Measurements from ENCODE around the gene ULK3. TPM values are rescaled to one million over a fixed set of nuclear protein-coding genes. Genes with fewer than 3 reads are reported as not detected.
"Not testable (repeated sequence)": the region's sequence is repeated elsewhere in the genome, so short reads cannot be mapped to it uniquely, and the experiment has no call there.

Gene ULK3
- polyA plus RNA-seq (ENCODE audit: insufficient read length in 3 of 3) = 10 to 100 TPM; 26.0 to 32.9 (median 31.5) TPM

GRCh38 chr15:74842581-74843444 lies at the start of gene ULK3:
Gene ULK3 (minus strand): TSS chr15:74843156. CDS start chr15:74843105, 51 bp downstream.
- peak; percentile 62 to 80 (median 69) for DNase-seq (ENCODE audit: low read depth in 3 of 3, low spot score in 2 of 3)

GRCh38 chr15:74892313-74892712 lies 49.4 kb upstream of the ULK3 start:
- DNase-seq (ENCODE audit: low read depth in 3 of 3, low spot score in 2 of 3) = no peak

DNA sequence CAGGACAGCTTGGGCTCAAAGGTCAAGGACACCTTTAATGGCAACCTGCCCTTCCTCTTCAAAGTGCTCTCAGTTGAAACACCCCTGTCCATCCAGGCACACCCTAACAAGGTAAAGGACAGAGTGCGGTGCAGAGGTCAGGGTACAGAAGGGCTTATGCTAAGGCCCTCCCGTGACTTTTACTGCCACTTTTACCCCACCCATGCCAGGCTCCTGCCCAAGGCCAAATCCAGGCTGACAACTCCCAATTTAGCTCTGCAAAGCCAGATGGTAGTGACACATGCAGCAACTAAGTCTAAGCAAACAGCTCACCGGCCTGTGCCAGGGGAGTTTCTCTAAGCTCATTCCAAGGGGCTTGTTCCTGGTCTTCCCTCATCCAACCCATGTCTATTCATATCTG lies 48.5 kb upstream of the ULK3 start:
- DNase-seq (ENCODE audit: low read depth in 3 of 3, low spot score in 2 of 3) = no peak

GRCh38 chr15:74890665-74890960 lies 47.7 kb upstream of the ULK3 start:
- DNase-seq (ENCODE audit: low read depth in 3 of 3, low spot score in 2 of 3) = no peak

GRCh38 chr15:74889883-74890664 lies 47.1 kb upstream of the ULK3 start, which contains the start of gene MPI:
Gene MPI (plus strand): TSS chr15:74890042. CDS start chr15:74890074, 32 bp downstream.
- DNase-seq (ENCODE audit: low read depth in 3 of 3, low spot score in 2 of 3) = peak in 1 of 3 donors; percentile 78

DNA sequence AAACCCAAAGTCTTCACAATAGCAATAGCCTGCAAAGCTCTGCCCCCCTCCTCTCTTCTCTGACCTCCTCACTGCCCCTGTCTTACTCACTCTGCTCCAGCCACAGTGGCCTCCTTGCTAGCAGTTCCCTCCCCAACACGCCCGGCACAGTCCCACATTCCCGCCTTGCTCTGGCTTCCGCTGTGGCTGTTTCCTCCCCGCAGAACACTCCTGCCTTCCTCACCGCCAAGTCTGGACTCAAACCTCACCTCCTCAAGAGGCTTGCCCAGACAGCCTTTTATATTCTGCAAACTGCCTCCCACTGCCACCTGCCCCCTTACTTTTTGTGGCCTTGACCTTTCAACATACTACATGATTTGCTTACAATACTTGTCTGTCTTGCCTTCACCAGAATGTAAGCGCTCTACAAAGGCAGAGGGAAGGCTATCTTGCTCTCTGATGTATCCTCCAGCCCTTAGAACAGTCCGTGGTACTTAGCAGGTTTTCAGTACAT lies 46.5 kb upstream of the ULK3 start:
- no peak for DNase-seq (ENCODE audit: low read depth in 3 of 3, low spot score in 2 of 3)

- no peak for DNase-seq (ENCODE audit: low read depth in 3 of 3, low spot score in 2 of 3)
These were observed 45.8 kb upstream of the ULK3 start for GRCh38 chr15:74888716-74889115.

DNA sequence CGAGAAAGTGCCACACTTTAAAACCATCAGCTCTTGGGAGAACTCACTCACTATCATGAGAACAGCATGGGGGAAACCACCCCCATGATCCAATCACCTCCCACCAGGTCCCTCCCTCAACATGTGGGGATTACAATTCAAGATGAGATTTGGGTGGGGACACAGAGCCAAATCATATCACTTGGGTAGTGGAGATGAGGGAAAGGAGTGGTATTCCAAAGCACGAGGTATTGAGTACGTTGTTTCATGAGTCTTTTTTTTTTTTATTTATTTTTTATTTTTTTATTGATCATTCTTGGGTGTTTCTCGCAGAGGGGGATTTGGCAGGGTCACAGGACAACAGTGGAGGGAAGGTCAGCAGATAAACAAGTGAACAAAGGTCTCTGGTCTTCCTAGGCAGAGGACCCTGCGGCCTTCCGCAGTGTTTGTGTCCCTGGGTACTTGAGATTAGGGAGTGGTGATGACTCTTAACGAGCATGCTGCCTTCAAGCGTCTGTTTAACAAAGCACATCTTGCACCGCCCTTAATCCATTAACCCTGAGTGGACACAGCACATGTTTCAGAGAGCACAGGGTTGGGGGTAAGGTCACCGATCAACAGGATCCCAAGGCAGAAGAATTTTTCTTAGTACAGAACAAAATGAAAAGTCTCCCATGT lies 44.7 kb upstream of the ULK3 start:
- not testable (repeated sequence) for DNase-seq (ENCODE audit: low read depth in 3 of 3, low spot score in 2 of 3)

GRCh38 chr15:74885461-74885860 lies 42.5 kb upstream of the ULK3 start:
- no peak for DNase-seq (ENCODE audit: low read depth in 3 of 3, low spot score in 2 of 3)

DNA sequence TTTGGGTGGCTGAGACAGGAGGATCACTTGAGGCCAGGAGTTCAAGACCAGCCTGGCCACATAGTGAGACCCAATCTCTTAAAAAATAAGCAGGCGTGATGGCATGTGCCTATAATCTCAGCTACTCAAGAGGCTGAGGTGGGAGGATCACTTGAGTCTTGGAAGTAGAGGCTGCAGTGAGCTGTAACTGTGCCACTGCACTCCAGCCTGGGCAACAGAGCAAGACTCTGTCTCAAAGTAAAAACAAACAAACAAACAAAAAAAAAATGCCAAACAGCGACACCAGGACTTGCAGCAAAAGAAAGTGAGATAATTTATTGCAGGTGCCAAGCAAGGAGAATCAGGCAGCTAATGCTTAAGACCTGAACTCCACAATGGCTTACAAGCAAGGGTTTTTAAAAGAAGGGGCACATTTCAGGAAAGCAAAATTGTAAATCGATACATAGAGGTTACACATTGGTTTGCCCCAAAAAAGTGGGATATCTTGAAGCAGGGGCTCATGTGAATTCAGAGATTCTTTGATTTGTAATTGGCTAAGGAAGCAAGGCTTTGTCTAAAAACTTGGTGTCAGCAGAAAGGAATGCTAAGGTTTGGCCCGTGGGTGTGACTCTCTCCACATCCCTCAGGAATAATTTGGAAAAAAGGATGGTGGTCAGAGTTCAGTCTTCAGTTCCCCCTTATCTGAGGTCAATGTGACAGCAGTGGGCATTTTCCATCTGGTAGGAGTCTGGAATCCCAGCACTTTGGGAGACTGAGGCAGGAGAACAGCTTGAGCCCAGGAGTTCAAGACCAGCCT lies 41.7 kb upstream of the ULK3 start:
- DNase-seq (ENCODE audit: low read depth in 3 of 3, low spot score in 2 of 3) = no peak

GRCh38 chr15:74882528-74882927 lies 39.6 kb upstream of the ULK3 start:
- no peak for DNase-seq (ENCODE audit: low read depth in 3 of 3, low spot score in 2 of 3)

DNA sequence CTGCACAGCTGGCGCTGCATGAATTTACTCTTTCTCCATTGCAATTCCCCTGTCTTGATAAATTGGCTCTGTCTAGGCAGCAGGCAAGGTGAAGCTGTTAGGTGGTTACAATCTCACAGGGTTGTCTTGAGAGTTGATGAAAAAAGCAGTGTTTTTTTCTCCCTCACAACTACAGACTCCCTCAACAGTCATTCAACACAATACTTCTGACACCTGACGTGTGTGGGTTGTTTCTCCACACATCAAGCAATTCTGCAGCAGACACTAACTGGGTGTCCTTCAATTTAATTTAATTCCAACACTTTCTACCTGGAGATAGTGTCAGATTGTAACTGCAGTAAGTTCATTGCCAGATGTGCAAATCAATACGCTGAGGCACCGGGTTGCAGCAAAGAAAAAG lies 35.3 kb upstream of the ULK3 start:
- no peak for DNase-seq (ENCODE audit: low read depth in 3 of 3, low spot score in 2 of 3)

DNA sequence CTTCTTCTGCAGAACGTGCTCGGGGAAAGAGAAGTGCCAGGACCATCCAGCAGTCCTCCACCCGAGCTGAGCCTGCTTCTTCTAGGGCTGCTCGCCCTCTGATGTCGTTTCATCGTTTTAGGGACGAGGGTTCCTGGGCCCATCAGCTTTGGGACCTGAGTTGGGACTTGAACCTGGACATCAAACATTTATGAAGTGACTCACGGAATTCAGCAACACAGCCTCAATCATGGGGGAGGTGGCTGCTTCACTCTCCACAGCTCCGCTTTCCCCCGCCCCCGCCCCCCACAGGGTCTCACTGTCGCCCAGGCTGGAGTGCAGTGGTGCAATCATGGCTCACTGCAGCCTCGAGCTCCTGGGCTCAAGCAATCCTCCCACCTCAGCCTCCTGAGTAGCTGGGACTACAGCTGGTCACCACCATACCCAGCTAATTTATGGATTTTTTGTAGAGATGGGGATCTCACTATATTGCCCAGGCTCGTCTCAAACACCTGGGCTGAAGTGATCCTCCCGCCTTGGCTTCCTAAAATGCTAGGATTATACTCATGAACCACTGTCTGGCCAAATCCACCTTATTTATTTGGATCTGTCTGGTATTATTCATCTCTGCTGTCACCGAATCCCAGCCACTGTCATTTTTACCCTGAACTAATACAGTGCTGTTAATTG lies 30.9 kb upstream of the ULK3 start:
- DNase-seq (ENCODE audit: low read depth in 3 of 3, low spot score in 2 of 3) = peak in 1 of 3 donors; percentile 10

DNA sequence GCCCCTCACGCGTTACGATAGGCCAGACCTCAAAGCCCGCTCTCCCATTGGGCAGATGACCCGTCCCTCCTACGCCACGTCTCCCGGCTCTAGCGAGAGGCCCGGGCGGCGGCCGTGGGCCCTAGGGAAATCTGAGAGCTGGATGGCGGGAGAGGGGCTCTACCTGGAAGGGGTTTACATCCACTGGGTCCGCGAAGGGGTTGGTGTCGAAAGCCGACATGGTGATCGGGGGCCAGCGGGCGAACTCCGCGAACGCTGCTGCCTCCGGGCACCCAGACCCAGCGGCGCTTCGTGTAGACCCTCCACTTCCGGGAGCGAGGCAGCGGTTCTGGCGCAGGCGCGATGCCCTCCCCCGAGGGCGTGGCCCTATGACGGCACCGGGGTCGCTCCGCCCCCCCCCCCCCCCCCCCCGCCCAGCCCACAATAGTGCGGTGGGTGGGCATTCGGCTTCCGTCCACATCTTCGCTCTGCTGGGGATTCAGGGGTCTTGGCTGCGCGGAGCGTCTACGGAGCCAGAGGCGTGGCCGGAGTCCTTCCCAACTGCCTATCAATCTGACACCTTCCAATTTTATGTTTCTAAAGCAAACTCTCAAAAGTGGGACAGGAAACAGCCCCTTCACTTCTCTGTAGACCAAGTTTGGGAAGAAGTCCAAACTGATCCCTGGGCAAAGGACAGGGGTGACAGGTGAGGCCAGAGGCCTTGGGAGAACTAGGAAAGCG lies 30.2 kb upstream of the ULK3 start, which contains the start of gene SCAMP2:
SCAMP2 (minus strand) TSS at position 330 of the 720 bp plus-strand sequence; CDS start at position 220, 110 bp downstream.
- peak; percentile 91 to 95 (median 91) for DNase-seq (ENCODE audit: low read depth in 3 of 3, low spot score in 2 of 3)

- no peak for DNase-seq (ENCODE audit: low read depth in 3 of 3, low spot score in 2 of 3)
These were observed 29.7 kb upstream of the ULK3 start for GRCh38 chr15:74872702-74873035.

- no peak for DNase-seq (ENCODE audit: low read depth in 3 of 3, low spot score in 2 of 3)
These were observed 27.7 kb upstream of the ULK3 start for GRCh38 chr15:74870436-74871215.

GRCh38 chr15:74869726-74870407 lies 26.9 kb upstream of the ULK3 start:
- no peak for DNase-seq (ENCODE audit: low read depth in 3 of 3, low spot score in 2 of 3)

GRCh38 chr15:74869372-74869725 lies 26.4 kb upstream of the ULK3 start:
- no peak for DNase-seq (ENCODE audit: low read depth in 3 of 3, low spot score in 2 of 3)

Data from right renal cortex interstitium (tissue), 3 donors.